Measurements from ENCODE around the gene USP46.

USP46 gene

GRCh38 chr4:52645300-52645699 lies 13.8 kb downstream of the USP46 start:
- no peak for TF ChIP-seq GABPA (IDR thresholded peaks at IDR 0.05; ENCODE audit: low read depth)
- no peak for TF ChIP-seq SPI1 (IDR thresholded peaks at IDR 0.05; ENCODE audit: borderline replicate concordance, low read depth)
- no peak for TF ChIP-seq POLR2AphosphoS5 (IDR thresholded peaks at IDR 0.05; ENCODE audit: low read depth)
- TF ChIP-seq CTCF (IDR thresholded peaks at IDR 0.05; ENCODE audit: insufficient read depth, low read length) = no peak
- no peak for TF ChIP-seq REST (IDR thresholded peaks at IDR 0.05; ENCODE audit: insufficient replicate concordance, low read depth)
- no peak for DNase-seq (ENCODE audit: low read depth in 1 of 2, low spot score in 1 of 2)
- Histone ChIP-seq H3K4me3 (replicated peaks; ENCODE audit: insufficient read depth, low read length) (no peak overlapping the region), H3K27me3 (ENCODE audit: insufficient read depth, poor library complexity, severe bottlenecking) (no peaks in the 10 kb centered on the region), H3K27ac (replicated peaks) (no peak overlapping the region)

- no peak overlapping the region for H3K4me3 ChIP-seq (replicated peaks; ENCODE audit: insufficient read depth, low read length)
- TF ChIP-seq POLR2AphosphoS5 (IDR thresholded peaks at IDR 0.05; ENCODE audit: low read depth) (no peak), GABPA (IDR thresholded peaks at IDR 0.05; ENCODE audit: low read depth) (no peak), REST (IDR thresholded peaks at IDR 0.05; ENCODE audit: insufficient replicate concordance, low read depth) (no peak), SPI1 (IDR thresholded peaks at IDR 0.05; ENCODE audit: borderline replicate concordance, low read depth) (no peak), CTCF (IDR thresholded peaks at IDR 0.05; ENCODE audit: insufficient read depth, low read length) (no peak)
- H3K27ac ChIP-seq (replicated peaks) = no peak overlapping the region
- H3K27me3 ChIP-seq (ENCODE audit: insufficient read depth, poor library complexity, severe bottlenecking) = no peaks in the 10 kb centered on the region
- DNase-seq (ENCODE audit: low read depth in 1 of 2, low spot score in 1 of 2) = no peak
Observed at GRCh38 chr4:52643785-52644244, 15.3 kb downstream of the USP46 start.

GRCh38 chr4:52643190-52643589 lies 15.9 kb downstream of the USP46 start:
- Histone ChIP-seq H3K4me3 (replicated peaks; ENCODE audit: insufficient read depth, low read length) (no peak overlapping the region), H3K27me3 (ENCODE audit: insufficient read depth, poor library complexity, severe bottlenecking) (no peaks in the 10 kb centered on the region), H3K27ac (replicated peaks) (no peak overlapping the region)
- TF ChIP-seq SPI1 (IDR thresholded peaks at IDR 0.05; ENCODE audit: borderline replicate concordance, low read depth) (no peak), CTCF (IDR thresholded peaks at IDR 0.05; ENCODE audit: insufficient read depth, low read length) (no peak), REST (IDR thresholded peaks at IDR 0.05; ENCODE audit: insufficient replicate concordance, low read depth) (no peak), GABPA (IDR thresholded peaks at IDR 0.05; ENCODE audit: low read depth) (no peak), POLR2AphosphoS5 (IDR thresholded peaks at IDR 0.05; ENCODE audit: low read depth) (no peak)
- no peak for DNase-seq (ENCODE audit: low read depth in 1 of 2, low spot score in 1 of 2)

Data from HL-60 (cell line).